Lung (tissue), 12 donors: ENCODE results near the gene ZNF473. TPM values are rescaled to one million over a fixed set of nuclear protein-coding genes. Genes with fewer than 3 reads are reported as not detected.
A peak's percentile ranks its signal among the peaks of the same experiment; 100 is the strongest.

Source experiments
- ATAC-seq: fragments of 200-7000 bp; cut with Tn5 transposase; one replicate; pipeline ENCODE4 v1.9.1; 2020; ENCODE audit warnings: moderate number of reproducible peaks; ENCODE audit not compliant: insufficient read depth, low FRiP score
- DNase-seq, 3 donors: peaks; one replicate each; pipeline ENCODE4 v3.0.0-alpha.2; 2013 to 2017
- H3K27ac ChIP-seq, 2 donors: one replicate each; pipeline ENCODE4 v1.5.1; 2013; ENCODE audit warnings: mild to moderate bottlenecking in 2 of 2, moderate library complexity in 2 of 2, control low read depth in 1 of 2, inconsistent platforms in 1 of 2, low read depth in 1 of 2, low read length in 1 of 2
- H3K27me3 ChIP-seq, 3 donors: one replicate each; pipeline ENCODE4 v1.5.1; 2013; ENCODE audit warnings: low read length in 2 of 3; ENCODE audit not compliant: control insufficient read depth in 3 of 3, insufficient read depth in 3 of 3
- H3K36me3 ChIP-seq, 4 donors: one replicate each; pipeline ENCODE4 v1.5.1; 2013; ENCODE audit warnings: low read length in 4 of 4, mild to moderate bottlenecking in 1 of 4, moderate library complexity in 1 of 4; ENCODE audit not compliant: control insufficient read depth in 4 of 4, insufficient read depth in 4 of 4
- H3K4me1 ChIP-seq, 5 donors: one replicate each; pipeline ENCODE4 v1.5.1; 2013; ENCODE audit warnings: low read length in 5 of 5, mild to moderate bottlenecking in 2 of 5, moderate library complexity in 1 of 5; ENCODE audit not compliant: control insufficient read depth in 5 of 5, insufficient read depth in 5 of 5
- H3K4me3 ChIP-seq: one replicate; pipeline ENCODE4 v1.5.1; 2013; ENCODE audit warnings: mild to moderate bottlenecking, control low read depth, moderate library complexity
- H3K9ac ChIP-seq, 2 donors: one replicate each; pipeline ENCODE4 v1.5.1; 2013; ENCODE audit warnings: low read length in 2 of 2, control low read depth in 1 of 2; ENCODE audit not compliant: insufficient read depth in 1 of 2
- H3K9me3 ChIP-seq, 4 donors: one replicate each; pipeline ENCODE4 v1.5.1; 2013; ENCODE audit warnings: low read length in 3 of 4, mild to moderate bottlenecking in 1 of 4, moderate library complexity in 1 of 4; ENCODE audit not compliant: control insufficient read depth in 4 of 4, insufficient read depth in 3 of 4
- CTCF ChIP-seq: IDR thresholded peaks from 2 replicates; pipeline ENCODE4 v1.5.1; 2012; ENCODE audit warnings: mild to moderate bottlenecking; ENCODE audit errors: control extremely low read depth, extremely low read depth
- WGBS, 2 donors: extraction: QIAGEN DNeasy Blood & Tissue Kit; methylation state at CpG; one replicate each; pipeline ENCODE4 v1.1.7; 2013; 5-methylcytosine and 5-hydroxymethylcytosine counted together
- polyA plus RNA-seq, 2 donors: library from polyadenylated mRNA; stranded (reverse); fragments of 200-250 nt; gene quantifications; one replicate each; pipeline ENCODE4 v1.2.1, GENCODE V29; 2013
- total RNA-seq, 2 donors: library from RNA; depleted of rRNA in 1 of 2; stranded (reverse); fragments of >200 nt in 1 of 2; gene quantifications; one replicate each; pipeline ENCODE4 v1.2.1, GENCODE V29; 2014 to 2021
- donor health status: control.
- donor health status: control.
- donor health status: Bipolar disorder and iron deficiency.
- donor health status: healthy.
- donor health status: DM: yes; HTN: yes; CAD: no.

The ZNF473 gene
- total and polyA plus RNA-seq, 4 donors = 2.8 to 10.4 (median 6.6) TPM

- Histone ChIP-seq H3K4me1 (peaks cover 4 to 19% (median 6%) of the 10 kb centered on the region in 5 donors), H3K9ac (peak overlapping the region; percentile 77 to 89), H3K4me3 (peak overlapping the region; percentile 85), H3K27ac (peak overlapping the region; percentile 90 to 92), H3K36me3 (peaks cover 0 to 14% (median 3%) of the 10 kb centered on the region in 4 donors), H3K9me3 (no peaks in the 10 kb centered on the region), H3K27me3 (no peaks in the 10 kb centered on the region)
- no peak for ATAC-seq
- no peak for DNase-seq
- WGBS, 2 donors = 1% methylated on average over 10 of the region's 10 CpGs
- no peak for TF ChIP-seq CTCF
Measured at GRCh38 chr19:50024719-50025021, 1.1 kb upstream of the ZNF473 start.

- Histone ChIP-seq H3K9me3 (no peaks in the 10 kb centered on the region), H3K36me3 (peaks cover 0 to 11% (median 3%) of the 10 kb centered on the region in 4 donors), H3K4me1 (peaks cover 4 to 19% (median 6%) of the 10 kb centered on the region in 5 donors), H3K4me3 (peak within 1 kb of the TSS; percentile 85), H3K27me3 (no peaks in the 10 kb centered on the region), H3K27ac (peak within 1 kb of the TSS; percentile 90 to 92), H3K9ac (peak within 1 kb of the TSS; percentile 79 to 89)
- WGBS, 2 donors = 0 to 1% methylated on average over 59 of the region's 59 CpGs
- ATAC-seq (peak; percentile 94), DNase-seq (peak; percentile 100)
- TF ChIP-seq CTCF = no peak
Measured at GRCh38 chr19:50025022-50025793, 597 bp upstream of the ZNF473 start, which contains the start of gene VRK3. Gene VRK3, minus strand, starts transcription at chr19:50025372. Its CDS starts 9,210 bp downstream, at chr19:50016162.

DNA sequence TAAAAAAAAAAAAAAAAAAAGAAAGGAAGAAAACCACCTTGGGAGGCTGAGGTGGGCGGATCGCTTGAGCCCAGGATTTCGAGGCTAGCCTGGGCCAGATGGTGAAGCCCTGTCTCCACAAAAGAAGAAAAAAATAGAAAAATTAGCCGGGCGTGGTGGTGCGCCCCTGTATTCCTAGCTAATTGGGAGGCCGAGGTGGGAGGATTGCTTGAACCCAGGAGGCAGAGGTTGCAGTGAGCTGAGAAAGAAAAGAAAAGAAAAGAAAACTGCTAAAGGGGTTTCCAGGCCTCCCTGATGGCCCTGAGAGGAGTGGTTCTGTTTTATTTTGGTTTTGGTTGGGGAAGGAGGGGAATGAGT lies 723 bp downstream of the ZNF473 start:
- DNase-seq = no peak
- H3K9me3 ChIP-seq = no peaks in the 10 kb centered on the region
- peaks cover 2 to 19% (median 6%) of the 10 kb centered on the region in 5 donors for H3K4me1 ChIP-seq
- no peak overlapping the region for H3K27ac ChIP-seq
- no peak overlapping the region for H3K4me3 ChIP-seq
- no peak for TF ChIP-seq CTCF
- H3K27me3 ChIP-seq = no peaks in the 10 kb centered on the region
- no peak for ATAC-seq
- H3K9ac ChIP-seq = no peak overlapping the region
- peaks cover 0 to 11% (median 1%) of the 10 kb centered on the region in 4 donors for H3K36me3 ChIP-seq
- 86 to 92% methylated on average over 7 of the region's 7 CpGs for WGBS, 2 donors
